ENCODE measurements around the gene MAGEC2. TPM values are rescaled to one million over a fixed set of nuclear protein-coding genes. Genes with fewer than 3 reads are reported as not detected.

MAGEC2 gene, protein sequence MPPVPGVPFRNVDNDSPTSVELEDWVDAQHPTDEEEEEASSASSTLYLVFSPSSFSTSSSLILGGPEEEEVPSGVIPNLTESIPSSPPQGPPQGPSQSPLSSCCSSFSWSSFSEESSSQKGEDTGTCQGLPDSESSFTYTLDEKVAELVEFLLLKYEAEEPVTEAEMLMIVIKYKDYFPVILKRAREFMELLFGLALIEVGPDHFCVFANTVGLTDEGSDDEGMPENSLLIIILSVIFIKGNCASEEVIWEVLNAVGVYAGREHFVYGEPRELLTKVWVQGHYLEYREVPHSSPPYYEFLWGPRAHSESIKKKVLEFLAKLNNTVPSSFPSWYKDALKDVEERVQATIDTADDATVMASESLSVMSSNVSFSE
- total RNA-seq (ENCODE audit: unreplicated experiment) = not detected
- long read RNA-seq = 0 reads

GRCh38 chrX:142204522-142205433 lies at the start of gene MAGEC2:
TSS of gene MAGEC2 (minus strand) at chrX:142205290. CDS start at chrX:142203987, 1,303 bp downstream.
- Mint-ChIP-seq H3K4me1 (ENCODE audit: unreplicated experiment) (no peaks in the 10 kb centered on the region), H3K36me3 (ENCODE audit: low read depth, unreplicated experiment) (peaks cover 4% of the 10 kb centered on the region), H3K4me3 (ENCODE audit: unreplicated experiment) (no peak within 1 kb of the TSS), H3K9me3 (ENCODE audit: unreplicated experiment) (no peaks in the 10 kb centered on the region), H3K27me3 (ENCODE audit: unreplicated experiment) (peaks cover 9% of the 10 kb centered on the region), H3K27ac (ENCODE audit: unreplicated experiment) (no peak within 1 kb of the TSS)
- TF ChIP-seq, protein P1, sequence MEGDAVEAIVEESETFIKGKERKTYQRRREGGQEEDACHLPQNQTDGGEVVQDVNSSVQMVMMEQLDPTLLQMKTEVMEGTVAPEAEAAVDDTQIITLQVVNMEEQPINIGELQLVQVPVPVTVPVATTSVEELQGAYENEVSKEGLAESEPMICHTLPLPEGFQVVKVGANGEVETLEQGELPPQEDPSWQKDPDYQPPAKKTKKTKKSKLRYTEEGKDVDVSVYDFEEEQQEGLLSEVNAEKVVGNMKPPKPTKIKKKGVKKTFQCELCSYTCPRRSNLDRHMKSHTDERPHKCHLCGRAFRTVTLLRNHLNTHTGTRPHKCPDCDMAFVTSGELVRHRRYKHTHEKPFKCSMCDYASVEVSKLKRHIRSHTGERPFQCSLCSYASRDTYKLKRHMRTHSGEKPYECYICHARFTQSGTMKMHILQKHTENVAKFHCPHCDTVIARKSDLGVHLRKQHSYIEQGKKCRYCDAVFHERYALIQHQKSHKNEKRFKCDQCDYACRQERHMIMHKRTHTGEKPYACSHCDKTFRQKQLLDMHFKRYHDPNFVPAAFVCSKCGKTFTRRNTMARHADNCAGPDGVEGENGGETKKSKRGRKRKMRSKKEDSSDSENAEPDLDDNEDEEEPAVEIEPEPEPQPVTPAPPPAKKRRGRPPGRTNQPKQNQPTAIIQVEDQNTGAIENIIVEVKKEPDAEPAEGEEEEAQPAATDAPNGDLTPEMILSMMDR (IDR thresholded peaks at IDR 0.05; ENCODE audit: unreplicated experiment) = no peak
- DNase-seq (ENCODE audit: low spot score) = no peak

GRCh38 chrX:142251680-142252079 lies 46.6 kb upstream of the MAGEC2 start:
- Mint-ChIP-seq H3K27ac (ENCODE audit: unreplicated experiment) (no peak overlapping the region), H3K36me3 (ENCODE audit: low read depth, unreplicated experiment) (no peaks in the 10 kb centered on the region), H3K4me3 (ENCODE audit: unreplicated experiment) (no peak overlapping the region), H3K27me3 (ENCODE audit: unreplicated experiment) (no peaks in the 10 kb centered on the region), H3K9me3 (ENCODE audit: unreplicated experiment) (no peaks in the 10 kb centered on the region), H3K4me1 (ENCODE audit: unreplicated experiment) (no peaks in the 10 kb centered on the region)
- DNase-seq (ENCODE audit: low spot score) = no peak
- TF ChIP-seq, protein P1 (IDR thresholded peaks at IDR 0.05; ENCODE audit: unreplicated experiment) = no peak

DNA sequence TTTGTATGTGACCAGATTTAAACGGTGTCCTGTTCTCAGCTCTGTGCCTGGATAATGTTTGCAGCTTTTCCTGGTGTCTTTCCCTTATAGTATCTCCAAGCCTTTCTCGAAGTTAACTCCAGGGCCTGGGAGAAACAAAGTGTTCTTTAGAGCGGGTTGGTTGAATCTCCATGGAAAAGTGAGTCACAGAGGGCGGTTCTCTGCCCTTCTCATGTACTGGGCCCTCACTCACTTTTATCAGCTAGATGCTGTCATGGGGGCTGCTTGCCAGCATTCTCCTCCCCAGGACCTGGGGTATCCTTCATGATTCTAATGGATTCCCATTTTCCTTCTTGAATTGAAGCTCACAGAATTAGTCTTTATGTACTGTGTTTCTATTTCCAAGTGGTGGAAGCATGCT lies 46.1 kb upstream of the MAGEC2 start:
- H3K4me3 Mint-ChIP-seq (ENCODE audit: unreplicated experiment) = no peak overlapping the region
- H3K27ac Mint-ChIP-seq (ENCODE audit: unreplicated experiment) = no peak overlapping the region
- no peaks in the 10 kb centered on the region for H3K4me1 Mint-ChIP-seq (ENCODE audit: unreplicated experiment)
- no peak for DNase-seq (ENCODE audit: low spot score)
- H3K9me3 Mint-ChIP-seq (ENCODE audit: unreplicated experiment) = no peaks in the 10 kb centered on the region
- H3K27me3 Mint-ChIP-seq (ENCODE audit: unreplicated experiment) = no peaks in the 10 kb centered on the region
- TF ChIP-seq, protein P1 (IDR thresholded peaks at IDR 0.05; ENCODE audit: unreplicated experiment) = no peak
- no peaks in the 10 kb centered on the region for H3K36me3 Mint-ChIP-seq (ENCODE audit: low read depth, unreplicated experiment)

GRCh38 chrX:142250502-142250901 lies 45.4 kb upstream of the MAGEC2 start:
- no peak for DNase-seq (ENCODE audit: low spot score)
- no peaks in the 10 kb centered on the region for H3K4me1 Mint-ChIP-seq (ENCODE audit: unreplicated experiment)
- no peak overlapping the region for H3K27ac Mint-ChIP-seq (ENCODE audit: unreplicated experiment)
- H3K4me3 Mint-ChIP-seq (ENCODE audit: unreplicated experiment) = no peak overlapping the region
- H3K27me3 Mint-ChIP-seq (ENCODE audit: unreplicated experiment) = no peaks in the 10 kb centered on the region
- TF ChIP-seq, protein P1 (IDR thresholded peaks at IDR 0.05; ENCODE audit: unreplicated experiment) = no peak
- H3K9me3 Mint-ChIP-seq (ENCODE audit: unreplicated experiment) = no peaks in the 10 kb centered on the region
- H3K36me3 Mint-ChIP-seq (ENCODE audit: low read depth, unreplicated experiment) = no peaks in the 10 kb centered on the region

All from endothelial cell (in vitro differentiated cells).